ENCODE results near the gene NT5M. TPM values are rescaled to one million over a fixed set of nuclear protein-coding genes. Genes with fewer than 3 reads are reported as not detected.

The NT5M gene
- polyA plus RNA-seq, 2 of the 4 experiments (the other 2 are of a cell fraction): 5.3 to 5.9 TPM

GRCh38 chr17:17289086-17289485 is 14.1 kb upstream of the NT5M start:
- WGBS (ENCODE audit: missing lambda C conversion rate): 71% methylated on average over 4 of the region's 4 CpGs
- ATAC-seq (no peak), DNase-seq (ENCODE audit: low read depth in 1 of 2, low spot score in 1 of 2) (no peak), FAIRE-seq (no peak)
- POLR2A ChIA-PET: no interaction called here
- Histone ChIP-seq H3K9me3 (no peaks in the 10 kb centered on the region), H3K27ac (no peak overlapping the region), H3K4me1 (no peaks in the 10 kb centered on the region), H3K4me3 (no peak overlapping the region), H3K4me2 (no peak overlapping the region)
- CTCF ChIA-PET: interaction anchor here (0.6 to 1.9 kb wide), 4 partner anchors 9 to 704 kb away, joined by 3 to 9 read pairs (median 4); no protein-coding TSS in a partner anchor
- TF ChIP-seq POLR2A (IDR thresholded peaks at IDR 0.05; ENCODE audit: low read length) (no peak), SREBF2 (IDR thresholded peaks at IDR 0.05) (no peak), MAFK (IDR thresholded peaks at IDR 0.05; ENCODE audit: partially characterized antibody) (no peak), FOSL2 (IDR thresholded peaks at IDR 0.05) (no peak), FOSL2 (CRISPR knock-in tag; IDR thresholded peaks at IDR 0.05) (no peak), KDM1A (IDR thresholded peaks at IDR 0.05; ENCODE audit: low read depth) (no peak), NPAS2 (CRISPR knock-in tag; IDR thresholded peaks at IDR 0.05; ENCODE audit: borderline replicate concordance) (no peak), RFX5 (IDR thresholded peaks at IDR 0.05) (no peak)
- TF ChIP-seq, protein P1, sequence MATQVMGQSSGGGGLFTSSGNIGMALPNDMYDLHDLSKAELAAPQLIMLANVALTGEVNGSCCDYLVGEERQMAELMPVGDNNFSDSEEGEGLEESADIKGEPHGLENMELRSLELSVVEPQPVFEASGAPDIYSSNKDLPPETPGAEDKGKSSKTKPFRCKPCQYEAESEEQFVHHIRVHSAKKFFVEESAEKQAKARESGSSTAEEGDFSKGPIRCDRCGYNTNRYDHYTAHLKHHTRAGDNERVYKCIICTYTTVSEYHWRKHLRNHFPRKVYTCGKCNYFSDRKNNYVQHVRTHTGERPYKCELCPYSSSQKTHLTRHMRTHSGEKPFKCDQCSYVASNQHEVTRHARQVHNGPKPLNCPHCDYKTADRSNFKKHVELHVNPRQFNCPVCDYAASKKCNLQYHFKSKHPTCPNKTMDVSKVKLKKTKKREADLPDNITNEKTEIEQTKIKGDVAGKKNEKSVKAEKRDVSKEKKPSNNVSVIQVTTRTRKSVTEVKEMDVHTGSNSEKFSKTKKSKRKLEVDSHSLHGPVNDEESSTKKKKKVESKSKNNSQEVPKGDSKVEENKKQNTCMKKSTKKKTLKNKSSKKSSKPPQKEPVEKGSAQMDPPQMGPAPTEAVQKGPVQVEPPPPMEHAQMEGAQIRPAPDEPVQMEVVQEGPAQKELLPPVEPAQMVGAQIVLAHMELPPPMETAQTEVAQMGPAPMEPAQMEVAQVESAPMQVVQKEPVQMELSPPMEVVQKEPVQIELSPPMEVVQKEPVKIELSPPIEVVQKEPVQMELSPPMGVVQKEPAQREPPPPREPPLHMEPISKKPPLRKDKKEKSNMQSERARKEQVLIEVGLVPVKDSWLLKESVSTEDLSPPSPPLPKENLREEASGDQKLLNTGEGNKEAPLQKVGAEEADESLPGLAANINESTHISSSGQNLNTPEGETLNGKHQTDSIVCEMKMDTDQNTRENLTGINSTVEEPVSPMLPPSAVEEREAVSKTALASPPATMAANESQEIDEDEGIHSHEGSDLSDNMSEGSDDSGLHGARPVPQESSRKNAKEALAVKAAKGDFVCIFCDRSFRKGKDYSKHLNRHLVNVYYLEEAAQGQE (IDR thresholded peaks at IDR 0.05): no peak

DNA sequence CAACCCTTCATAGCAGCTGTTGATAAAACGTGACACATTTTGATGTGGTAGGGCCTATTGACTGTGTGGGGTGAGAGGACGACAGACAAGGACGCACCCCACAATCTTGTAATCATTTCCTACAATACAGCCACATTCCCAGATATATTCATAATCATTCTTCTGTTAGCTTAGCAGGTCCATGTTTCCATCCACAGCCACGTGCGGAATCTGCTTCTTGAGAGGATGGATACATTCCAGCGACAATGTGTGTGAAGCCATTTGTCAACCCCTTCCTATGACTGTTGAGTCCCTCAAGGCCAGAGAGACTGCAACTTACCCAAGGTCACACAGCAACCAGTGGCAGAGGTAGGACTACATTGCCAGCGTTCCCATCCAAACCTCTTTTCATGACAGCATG is 13.5 kb upstream of the NT5M start:
- DNase-seq (ENCODE audit: low read depth in 1 of 2, low spot score in 1 of 2) (no peak), FAIRE-seq (no peak), ATAC-seq (peak in 1 of 2 experiments; percentile 38; a peak in 2 of 6 replicates)
- Histone ChIP-seq H3K4me2 (no peak overlapping the region), H3K27ac (no peak overlapping the region), H3K4me1 (no peaks in the 10 kb centered on the region), H3K9me3 (no peaks in the 10 kb centered on the region), H3K4me3 (no peak overlapping the region)
- no peak for TF ChIP-seq TP53 (CRISPR knock-in tag; IDR thresholded peaks at IDR 0.05)
- TF ChIP-seq EHMT2 (IDR thresholded peaks at IDR 0.05; ENCODE audit: low read depth): no peak
- no peak for TF ChIP-seq JUNB (IDR thresholded peaks at IDR 0.05)
- no peak for TF ChIP-seq RARB (CRISPR knock-in tag; IDR thresholded peaks at IDR 0.05)
- no peak for TF ChIP-seq RFX5 (IDR thresholded peaks at IDR 0.05)
- TF ChIP-seq, protein P2, sequence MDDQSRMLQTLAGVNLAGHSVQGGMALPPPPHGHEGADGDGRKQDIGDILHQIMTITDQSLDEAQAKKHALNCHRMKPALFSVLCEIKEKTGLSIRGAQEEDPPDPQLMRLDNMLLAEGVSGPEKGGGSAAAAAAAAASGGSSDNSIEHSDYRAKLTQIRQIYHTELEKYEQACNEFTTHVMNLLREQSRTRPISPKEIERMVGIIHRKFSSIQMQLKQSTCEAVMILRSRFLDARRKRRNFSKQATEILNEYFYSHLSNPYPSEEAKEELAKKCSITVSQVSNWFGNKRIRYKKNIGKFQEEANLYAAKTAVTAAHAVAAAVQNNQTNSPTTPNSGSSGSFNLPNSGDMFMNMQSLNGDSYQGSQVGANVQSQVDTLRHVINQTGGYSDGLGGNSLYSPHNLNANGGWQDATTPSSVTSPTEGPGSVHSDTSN (IDR thresholded peaks at IDR 0.05): no peak
- no peak for TF ChIP-seq PHF8 (IDR thresholded peaks at IDR 0.05; ENCODE audit: borderline replicate concordance, low read depth)
- no peak for TF ChIP-seq FOSL2 (IDR thresholded peaks at IDR 0.05)
- no peak for TF ChIP-seq FOSL2 (CRISPR knock-in tag; IDR thresholded peaks at IDR 0.05)
- TF ChIP-seq, protein P3, sequence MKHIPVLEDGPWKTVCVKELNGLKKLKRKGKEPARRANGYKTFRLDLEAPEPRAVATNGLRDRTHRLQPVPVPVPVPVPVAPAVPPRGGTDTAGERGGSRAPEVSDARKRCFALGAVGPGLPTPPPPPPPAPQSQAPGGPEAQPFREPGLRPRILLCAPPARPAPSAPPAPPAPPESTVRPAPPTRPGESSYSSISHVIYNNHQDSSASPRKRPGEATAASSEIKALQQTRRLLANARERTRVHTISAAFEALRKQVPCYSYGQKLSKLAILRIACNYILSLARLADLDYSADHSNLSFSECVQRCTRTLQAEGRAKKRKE (CRISPR knock-in tag; IDR thresholded peaks at IDR 0.05; ENCODE audit: low read depth): no peak
- TF ChIP-seq, protein P4, sequence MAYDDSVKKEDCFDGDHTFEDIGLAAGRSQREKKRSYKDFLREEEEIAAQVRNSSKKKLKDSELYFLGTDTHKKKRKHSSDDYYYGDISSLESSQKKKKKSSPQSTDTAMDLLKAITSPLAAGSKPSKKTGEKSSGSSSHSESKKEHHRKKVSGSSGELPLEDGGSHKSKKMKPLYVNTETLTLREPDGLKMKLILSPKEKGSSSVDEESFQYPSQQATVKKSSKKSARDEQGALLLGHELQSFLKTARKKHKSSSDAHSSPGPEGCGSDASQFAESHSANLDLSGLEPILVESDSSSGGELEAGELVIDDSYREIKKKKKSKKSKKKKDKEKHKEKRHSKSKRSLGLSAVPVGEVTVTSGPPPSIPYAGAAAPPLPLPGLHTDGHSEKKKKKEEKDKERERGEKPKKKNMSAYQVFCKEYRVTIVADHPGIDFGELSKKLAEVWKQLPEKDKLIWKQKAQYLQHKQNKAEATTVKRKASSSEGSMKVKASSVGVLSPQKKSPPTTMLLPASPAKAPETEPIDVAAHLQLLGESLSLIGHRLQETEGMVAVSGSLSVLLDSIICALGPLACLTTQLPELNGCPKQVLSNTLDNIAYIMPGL (CRISPR knock-in tag; IDR thresholded peaks at IDR 0.05; ENCODE audit: borderline replicate concordance): no peak
- no peak for TF ChIP-seq MAFK (IDR thresholded peaks at IDR 0.05; ENCODE audit: partially characterized antibody)
- no peak for TF ChIP-seq JUN (IDR thresholded peaks at IDR 0.05)
- no peak for TF ChIP-seq RAD21 (conservative IDR thresholded peaks at IDR 0.05 in 1 of 2, IDR thresholded peaks at IDR 0.05 in 1 of 2)
- TF ChIP-seq FOXS1 (CRISPR knock-in tag; IDR thresholded peaks at IDR 0.05): no peak
- TF ChIP-seq RNF2 (IDR thresholded peaks at IDR 0.05; ENCODE audit: borderline replicate concordance, low read depth): no peak
- TF ChIP-seq HOXB5 (CRISPR knock-in tag; IDR thresholded peaks at IDR 0.05): no peak
- TF ChIP-seq, protein P1 (IDR thresholded peaks at IDR 0.05): no peak
- no peak for TF ChIP-seq ZNF302 (CRISPR knock-in tag; IDR thresholded peaks at IDR 0.05)
- TF ChIP-seq KDM5A (IDR thresholded peaks at IDR 0.05): no peak
- WGBS (ENCODE audit: missing lambda C conversion rate): 81% methylated on average over 7 of the region's 7 CpGs
- ChIA-PET POLR2A (no interaction called here), CTCF (interaction anchor here (0.6 kb wide), 2 partner anchors 11 to 705 kb away, joined by 3 read pairs; no protein-coding TSS in a partner anchor)
